Hepatocyte (in vitro differentiated cells): ENCODE data around the gene ADPRS. TPM values are rescaled to one million over a fixed set of nuclear protein-coding genes. Genes with fewer than 3 reads are reported as not detected.
A peak's percentile ranks its signal among the peaks of the same experiment; 100 is the strongest.

ENCODE experiments used
- DNase-seq: peaks from one replicate; pipeline ENCODE4 v3.0.0-alpha.2; 2016; ENCODE audit warnings: low spot score
- H2AFZ ChIP-seq: fragments of 200-600 bp; sonication (generic); 2 replicates; pipeline ENCODE4 v1.6.0; 2016; ENCODE audit warnings: antibody characterized with exemption, mild to moderate bottlenecking
- H3K27ac ChIP-seq: fragments of 200-600 bp; sonication (generic); 2 replicates; pipeline ENCODE4 v1.5.1; 2016; ENCODE audit warnings: mild to moderate bottlenecking
- H3K27me3 ChIP-seq: fragments of 200-600 bp; sonication (generic); 2 replicates; pipeline ENCODE4 v1.6.1; 2016
- H3K36me3 ChIP-seq: fragments of 200-600 bp; sonication (generic); replicated peaks from 2 replicates; pipeline ENCODE4 v1.5.1; 2016; ENCODE audit warnings: low read depth; ENCODE audit not compliant: insufficient read depth
- H3K4me1 ChIP-seq: fragments of 200-600 bp; sonication (generic); 2 replicates; pipeline ENCODE4 v1.5.1; 2016; ENCODE audit warnings: mild to moderate bottlenecking, moderate library complexity; ENCODE audit not compliant: insufficient read depth
- H3K4me2 ChIP-seq: fragments of 200-600 bp; sonication (generic); 2 replicates; pipeline ENCODE4 v1.6.0; 2016
- H3K4me3 ChIP-seq: fragments of 200-600 bp; sonication (generic); 2 replicates; pipeline ENCODE4 v1.5.1; 2016; ENCODE audit warnings: mild to moderate bottlenecking
- H3K79me2 ChIP-seq: fragments of 200-600 bp; sonication (generic); 2 replicates; pipeline ENCODE4 v1.6.0; 2017; ENCODE audit warnings: mild to moderate bottlenecking
- H3K9me2 ChIP-seq: fragments of 200-600 bp; sonication (generic); replicated peaks from 2 replicates; pipeline ENCODE4 v1.6.0; 2017; ENCODE audit warnings: mild to moderate bottlenecking; ENCODE audit not compliant: insufficient read depth
- H3K9me3 ChIP-seq: fragments of 200-600 bp; sonication (generic); 2 replicates; pipeline ENCODE4 v1.5.1; 2016; ENCODE audit warnings: low read depth, mild to moderate bottlenecking
- H4K20me1 ChIP-seq: fragments of 200-600 bp; sonication (generic); 2 replicates; pipeline ENCODE4 v1.6.0; 2016; ENCODE audit warnings: mild to moderate bottlenecking; ENCODE audit not compliant: insufficient read depth, poor library complexity, severe bottlenecking
- CTCF ChIP-seq: fragments of 200-600 bp; sonication (generic); IDR thresholded peaks from 2 replicates; pipeline ENCODE4 v1.5.1; 2016; ENCODE audit warnings: antibody characterized with exemption, mild to moderate bottlenecking; ENCODE audit not compliant: poor library complexity
- EZH2 ChIP-seq: fragments of 200-600 bp; sonication (generic); IDR thresholded peaks from 2 replicates; pipeline ENCODE4 v1.6.1; 2016; ENCODE audit warnings: antibody characterized with exemption, mild to moderate bottlenecking, borderline replicate concordance
- EZH2phosphoT487 ChIP-seq: fragments of 200-600 bp; sonication (generic); IDR thresholded peaks from one replicate; pipeline ENCODE4 v1.6.1; 2018; ENCODE audit warnings: antibody characterized with exemption, mild to moderate bottlenecking, low read depth, moderate library complexity; ENCODE audit not compliant: unreplicated experiment, severe bottlenecking
- WGBS: methylation state at CpG from one replicate; pipeline ENCODE4 v1.1.6; 2016; ENCODE audit warnings: low lambda C conversion rate; ENCODE audit errors: missing lambda C conversion rate; 5-methylcytosine and 5-hydroxymethylcytosine counted together
- polyA plus RNA-seq: library from polyadenylated mRNA; unstranded; fragments of >200 nt; fragmentation: Nextera tagmentation; extraction: Ambion mirVana; gene quantifications from 2 replicates; pipeline ENCODE4 v1.2.1, GENCODE V29; 2016
- total RNA-seq: library from RNA; depleted of rRNA; stranded (reverse); fragments of >200 nt; gene quantifications from 2 replicates; pipeline ENCODE4 v1.2.3, GENCODE V29; 2014

The ADPRS gene
- total and polyA plus RNA-seq, 2 experiments from 2014 or later = 37.6 to 42.7 TPM

- Histone ChIP-seq H3K4me2 (peak within 1 kb of the TSS; percentile 96), H3K79me2 (no peaks in the 10 kb centered on the region), H3K9me2 (no peaks in the 10 kb centered on the region), H3K27me3 (peaks cover 21% of the 10 kb centered on the region), H3K36me3 (no peaks in the 10 kb centered on the region), H3K4me3 (no peak within 1 kb of the TSS), H3K9me3 (no peaks in the 10 kb centered on the region), H3K4me1 (peaks cover 22% of the 10 kb centered on the region), H3K27ac (peak within 1 kb of the TSS; percentile 40), H4K20me1 (no peaks in the 10 kb centered on the region), H2AFZ (peak within 1 kb of the TSS; percentile 84)
- no peak for TF ChIP-seq EZH2phosphoT487
- no peak for TF ChIP-seq CTCF
- TF ChIP-seq EZH2 = no peak
- WGBS = 42% methylated on average over 22 of the region's 77 CpGs
- DNase-seq = peak; percentile 68
Measured at GRCh38 chr1:36125129-36125991, 36.7 kb downstream of the ADPRS start, which contains the start of gene COL8A2. COL8A2 (minus strand) TSS chr1:36125222; CDS start chr1:36100242, 24,980 bp downstream.

- DNase-seq = no peak
- Histone ChIP-seq H3K4me2 (peak overlapping the region; percentile 96), H3K9me2 (no peaks in the 10 kb centered on the region), H3K9me3 (no peaks in the 10 kb centered on the region), H3K36me3 (no peaks in the 10 kb centered on the region), H3K4me3 (no peak overlapping the region), H4K20me1 (no peaks in the 10 kb centered on the region), H3K4me1 (peaks cover 22% of the 10 kb centered on the region), H3K27me3 (peaks cover 21% of the 10 kb centered on the region), H3K79me2 (no peaks in the 10 kb centered on the region), H3K27ac (no peak overlapping the region), H2AFZ (no peak overlapping the region)
- TF ChIP-seq CTCF (no peak), EZH2 (no peak), EZH2phosphoT487 (no peak)
- WGBS = 92% methylated on average over 17 of the region's 21 CpGs
Measured at GRCh38 chr1:36126005-36126716, 37.5 kb downstream of the ADPRS start.

- H3K9me2 ChIP-seq = no peaks in the 10 kb centered on the region
- H3K36me3 ChIP-seq = no peaks in the 10 kb centered on the region
- H3K4me2 ChIP-seq = peak overlapping the region; percentile 56
- no peaks in the 10 kb centered on the region for H4K20me1 ChIP-seq
- no peak for TF ChIP-seq EZH2
- no peak for TF ChIP-seq CTCF
- no peak for TF ChIP-seq EZH2phosphoT487
- H3K4me3 ChIP-seq = no peak overlapping the region
- no peak overlapping the region for H2AFZ ChIP-seq
- H3K79me2 ChIP-seq = no peaks in the 10 kb centered on the region
- no peaks in the 10 kb centered on the region for H3K9me3 ChIP-seq
- DNase-seq = no peak
- peaks cover 21% of the 10 kb centered on the region for H3K27me3 ChIP-seq
- no peak overlapping the region for H3K27ac ChIP-seq
- peaks cover 22% of the 10 kb centered on the region for H3K4me1 ChIP-seq
- WGBS = 68% methylated on average over 5 of the region's 7 CpGs
Measured at GRCh38 chr1:36126797-36127500, 38.3 kb downstream of the ADPRS start.
